Medulla oblongata (tissue), 1 donor: ENCODE measurements around the gene ATP5F1D.
A peak's percentile ranks its signal among the peaks of the same experiment; 100 is the strongest.

Experiments
- DNase-seq: peaks from one replicate; pipeline ENCODE4 v3.0.0-alpha.2; 2015; ENCODE audit errors: extremely low spot score

Gene ATP5F1D

GRCh38 chr19:1220976-1221903, 20.3 kb upstream of the ATP5F1D start:
- DNase-seq = peak; percentile 67

GRCh38 chr19:1221904-1222255, 19.7 kb upstream of the ATP5F1D start:
- no peak for DNase-seq

GRCh38 chr19:1222394-1222793, 19.2 kb upstream of the ATP5F1D start:
- no peak for DNase-seq

GRCh38 chr19:1223018-1223855, 18.3 kb upstream of the ATP5F1D start:
- no peak for DNase-seq

GRCh38 chr19:1224047-1224825, 17.3 kb upstream of the ATP5F1D start:
- no peak for DNase-seq

GRCh38 chr19:1224847-1225246, 16.7 kb upstream of the ATP5F1D start:
- no peak for DNase-seq

GRCh38 chr19:1225440-1226226, 15.9 kb upstream of the ATP5F1D start:
- no peak for DNase-seq

GRCh38 chr19:1226227-1226518, 15.4 kb upstream of the ATP5F1D start:
- no peak for DNase-seq

GRCh38 chr19:1226522-1227303, 14.8 kb upstream of the ATP5F1D start:
- DNase-seq = no peak

- DNase-seq = no peak
Observed at GRCh38 chr19:1227304-1228054, 14.1 kb upstream of the ATP5F1D start.

GRCh38 chr19:1228161-1228957, 13.2 kb upstream of the ATP5F1D start:
- DNase-seq = no peak

GRCh38 chr19:1229056-1229923, 12.3 kb upstream of the ATP5F1D start:
- DNase-seq = no peak

GRCh38 chr19:1229924-1230782, 11.4 kb upstream of the ATP5F1D start:
- DNase-seq = no peak

- no peak for DNase-seq
Observed at GRCh38 chr19:1230783-1231489, 10.6 kb upstream of the ATP5F1D start.

GRCh38 chr19:1231729-1232637, 9.6 kb upstream of the ATP5F1D start:
- DNase-seq = no peak
